Measurements from ENCODE around the gene VAV2.

VAV2 gene

DNA sequence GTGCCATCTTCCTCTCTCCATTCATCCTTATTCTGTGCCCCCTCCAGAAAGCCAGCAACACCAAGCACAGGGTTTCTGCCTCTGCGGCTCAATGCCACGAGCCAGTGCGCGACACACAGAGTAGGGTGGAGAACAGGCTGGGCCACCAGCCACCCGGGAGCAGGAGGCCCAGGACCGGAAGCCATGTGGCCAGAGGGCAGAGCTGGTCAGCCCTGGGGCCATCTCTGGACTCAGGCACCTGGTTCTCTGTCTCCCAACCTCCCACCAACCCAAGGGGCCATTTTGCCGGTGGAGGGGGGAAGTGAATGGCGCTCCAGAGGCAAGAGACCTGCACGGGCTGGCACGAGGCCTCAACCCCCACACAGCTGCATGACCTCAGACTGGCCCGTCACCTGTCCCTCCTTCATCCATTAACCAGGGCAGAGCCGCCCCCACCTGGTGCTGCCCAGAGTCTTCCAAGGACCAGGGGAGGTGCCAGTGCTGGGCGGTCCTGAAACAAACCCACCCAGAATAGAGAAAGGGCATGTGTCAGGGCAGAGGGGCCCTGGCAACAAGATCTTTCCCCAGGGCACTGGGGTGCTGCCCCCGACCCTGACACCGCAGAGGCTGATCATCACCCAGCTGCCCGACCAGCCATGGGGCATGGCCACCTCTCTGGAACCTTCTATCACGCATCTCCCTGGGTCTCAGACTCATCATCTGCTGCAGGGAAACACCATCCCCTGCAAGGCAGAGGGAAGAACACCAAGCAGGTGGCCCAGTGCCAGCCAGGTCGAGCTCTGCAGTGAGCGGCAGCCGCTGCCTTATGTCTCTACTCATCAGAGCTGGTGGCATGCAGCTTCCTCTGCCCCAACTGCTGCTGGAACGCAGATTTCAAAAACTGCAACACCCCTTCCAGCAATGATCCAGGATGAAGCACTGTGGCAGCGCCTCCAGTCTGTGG, 11.9 kb downstream of the VAV2 start:
- DNase-seq = no peak

DNA sequence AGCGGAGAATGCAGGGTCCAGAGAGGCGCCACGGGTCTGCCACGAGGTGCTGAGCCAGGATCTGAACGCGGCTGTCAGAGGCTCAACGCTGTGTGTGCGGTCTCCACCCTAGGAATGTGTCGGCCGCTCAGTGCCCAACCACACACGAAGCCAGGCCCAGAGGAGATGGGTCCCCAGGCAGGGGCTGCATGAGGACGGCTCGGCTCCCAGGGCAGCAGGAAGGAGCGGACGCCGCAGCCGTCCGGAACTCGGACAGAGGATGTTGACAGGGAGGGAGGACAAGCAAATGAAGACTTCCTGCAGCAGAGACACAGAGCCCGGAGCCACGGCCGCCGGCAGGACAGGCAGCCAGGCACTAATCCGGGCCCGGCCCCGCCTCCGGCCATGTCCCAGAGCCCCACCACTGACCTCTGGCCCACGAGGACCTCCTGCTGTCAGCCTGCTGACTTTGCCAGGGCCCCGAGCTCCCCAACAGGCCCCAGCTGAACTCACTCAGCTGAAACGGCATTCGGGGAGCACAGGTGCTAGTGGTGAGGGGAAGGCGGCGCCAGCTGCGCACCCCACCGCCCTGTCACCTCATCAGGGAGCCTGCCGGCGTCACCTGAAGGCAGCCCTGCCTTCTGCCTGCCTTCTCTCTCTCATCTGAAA, 12.7 kb downstream of the VAV2 start:
- no peak for DNase-seq

DNA sequence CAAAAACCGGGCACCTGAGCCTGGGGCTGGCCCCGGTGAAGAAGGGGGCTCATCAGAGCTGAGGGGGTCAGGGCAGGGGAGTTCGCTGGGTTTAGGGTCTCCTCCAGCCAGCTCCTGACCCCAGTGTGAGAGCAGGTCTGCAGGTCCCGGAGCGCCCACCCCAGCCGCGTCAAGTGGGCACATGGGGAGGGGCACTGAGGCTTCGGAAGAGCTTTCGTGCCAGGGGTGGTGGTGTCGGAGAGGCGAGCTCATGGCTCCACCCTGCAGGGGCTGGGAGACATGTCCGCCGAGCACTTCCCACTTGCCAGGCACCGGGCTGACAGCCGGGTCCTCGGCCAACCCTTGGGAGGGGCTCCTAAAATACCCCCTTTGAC, 13.2 kb downstream of the VAV2 start:
- no peak for DNase-seq

DNA sequence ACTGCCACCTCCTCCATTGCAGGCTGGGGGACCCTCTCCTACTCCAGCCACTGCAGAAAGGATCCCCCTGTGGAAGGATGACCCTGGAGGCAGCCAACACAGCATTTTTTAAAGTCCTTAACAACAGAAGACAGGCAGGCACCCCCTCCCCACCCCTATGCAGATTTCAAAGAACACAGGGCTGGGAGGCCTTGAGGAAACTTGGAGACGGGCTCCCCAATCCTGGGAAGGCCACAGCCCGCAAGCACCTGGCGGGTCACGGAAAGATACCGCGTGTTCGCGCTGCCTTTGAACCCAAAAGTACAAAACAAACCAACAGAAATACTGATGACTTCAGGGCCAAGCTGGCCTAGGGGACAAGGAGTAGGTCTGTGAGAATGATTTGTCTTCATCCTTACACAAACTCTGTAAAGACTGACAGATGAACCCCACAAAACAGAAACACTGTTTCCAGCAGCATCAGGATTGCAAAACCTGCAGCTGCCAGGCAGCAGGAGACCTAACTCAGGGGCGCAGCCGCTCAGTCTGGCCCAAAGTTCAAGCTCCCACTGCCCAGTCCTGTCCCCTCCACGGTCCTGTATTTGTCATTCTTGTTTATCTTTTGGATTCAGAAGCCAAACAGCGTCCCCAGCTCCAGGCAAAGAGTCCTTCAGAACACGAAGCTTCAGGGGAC, 13.8 kb downstream of the VAV2 start:
- no peak for DNase-seq

DNA sequence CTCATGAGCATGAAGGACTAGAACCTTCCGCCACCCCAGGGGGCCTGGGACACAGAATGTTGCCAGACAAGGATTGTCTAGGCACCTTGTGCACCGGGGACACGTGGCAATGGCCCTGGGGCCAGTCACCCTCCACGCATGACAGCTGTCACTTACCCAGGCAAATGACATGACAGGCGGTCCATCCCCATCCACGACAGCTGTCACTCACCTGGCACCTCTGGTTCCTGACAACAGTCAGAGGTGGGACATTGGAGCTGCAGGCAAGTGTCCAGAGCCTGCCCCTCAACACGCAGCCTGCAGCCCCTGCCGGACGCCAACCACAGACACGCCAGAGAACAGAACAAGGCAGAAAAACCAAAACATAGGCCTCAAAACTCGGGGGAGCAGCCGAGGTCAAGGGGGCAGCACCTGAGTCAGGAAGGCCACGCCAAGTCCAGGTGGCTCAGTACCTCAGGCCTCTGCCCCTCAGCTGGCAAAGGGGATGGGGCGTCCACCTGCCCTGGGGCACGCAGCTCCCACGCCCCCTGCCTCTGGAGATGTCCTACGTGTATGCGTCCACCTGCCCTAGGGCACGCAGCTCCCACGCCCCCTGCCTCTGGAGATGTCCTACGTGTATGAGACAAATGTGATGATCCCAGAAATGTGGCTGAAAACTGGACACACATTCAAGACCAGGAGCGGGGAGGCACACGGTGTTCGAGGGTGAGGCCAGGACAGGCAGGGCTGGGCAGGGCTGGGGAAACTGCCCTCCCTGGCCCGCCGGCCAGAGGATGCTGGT, 14.5 kb downstream of the VAV2 start:
- DNase-seq = no peak

DNA sequence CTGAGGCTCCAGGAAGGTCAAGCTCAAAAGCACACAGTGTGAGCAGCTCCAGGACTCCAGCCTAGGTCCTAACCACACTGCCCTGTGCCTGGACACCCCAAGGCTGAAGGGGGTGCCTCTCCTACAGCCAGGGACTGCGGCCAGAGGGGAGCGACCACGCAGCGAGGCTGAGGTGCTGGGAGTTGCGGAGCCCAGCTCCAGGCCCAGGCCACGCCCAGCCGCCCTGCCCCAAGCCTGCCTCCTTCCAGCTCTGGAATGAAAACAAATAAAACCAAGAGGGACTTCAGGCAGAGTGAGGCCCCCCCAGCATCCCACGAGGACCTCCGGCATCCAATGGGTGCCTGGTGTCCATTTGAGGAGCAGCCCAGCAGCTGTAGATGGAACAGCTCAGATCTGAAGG, 15.2 kb downstream of the VAV2 start:
- no peak for DNase-seq

DNA sequence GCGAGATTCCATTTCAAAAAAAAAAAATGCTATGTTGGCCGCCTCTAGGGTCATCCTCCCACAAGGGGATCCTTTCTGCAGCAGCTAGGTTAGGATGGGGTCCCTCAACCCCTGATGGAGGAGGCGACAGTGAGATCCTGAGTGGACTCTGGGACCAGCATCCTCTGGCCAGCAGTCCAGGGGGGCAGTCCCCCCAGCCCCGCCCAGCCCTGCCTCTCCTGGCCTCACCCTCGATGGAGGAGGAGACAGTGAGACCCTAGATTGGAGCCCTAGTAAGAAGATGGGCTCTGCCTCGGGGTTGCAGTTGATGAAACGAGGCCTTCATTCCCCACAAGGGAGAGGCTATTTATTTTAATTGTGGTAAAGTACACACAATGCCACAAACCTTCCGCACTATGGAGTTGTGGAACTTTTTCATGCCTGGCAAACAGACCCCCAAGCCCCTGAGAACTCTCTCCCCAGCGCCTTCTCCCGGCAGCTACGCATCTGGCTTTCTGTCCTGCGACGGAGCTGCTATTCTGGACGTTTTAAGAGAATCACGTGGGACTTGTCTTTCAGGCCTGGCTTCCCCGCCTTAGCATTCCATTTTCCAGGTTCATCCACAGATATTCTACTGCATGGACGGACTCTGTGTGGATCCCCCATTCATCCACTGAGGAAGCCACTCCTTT, 15.8 kb downstream of the VAV2 start:
- DNase-seq = no peak

DNA sequence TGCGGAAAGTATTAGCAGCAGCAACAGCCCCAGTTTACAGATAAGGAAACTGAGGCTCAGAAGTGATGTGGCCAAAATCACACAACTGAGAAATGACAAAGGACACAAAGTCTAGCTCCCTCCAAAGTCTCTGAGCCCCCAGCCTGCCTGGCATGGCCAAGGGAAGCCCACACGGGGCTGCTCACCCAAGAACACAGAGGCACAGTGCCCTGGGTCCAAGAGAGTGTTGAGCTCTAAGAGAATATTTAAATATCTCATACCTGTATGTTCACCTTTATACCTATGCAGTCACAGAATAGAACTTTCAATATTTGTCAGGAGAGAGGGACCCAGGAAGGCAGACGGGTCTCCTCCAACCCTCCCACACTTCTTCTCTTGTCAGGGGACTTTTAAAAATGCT, 16.6 kb downstream of the VAV2 start:
- DNase-seq = no peak

DNA sequence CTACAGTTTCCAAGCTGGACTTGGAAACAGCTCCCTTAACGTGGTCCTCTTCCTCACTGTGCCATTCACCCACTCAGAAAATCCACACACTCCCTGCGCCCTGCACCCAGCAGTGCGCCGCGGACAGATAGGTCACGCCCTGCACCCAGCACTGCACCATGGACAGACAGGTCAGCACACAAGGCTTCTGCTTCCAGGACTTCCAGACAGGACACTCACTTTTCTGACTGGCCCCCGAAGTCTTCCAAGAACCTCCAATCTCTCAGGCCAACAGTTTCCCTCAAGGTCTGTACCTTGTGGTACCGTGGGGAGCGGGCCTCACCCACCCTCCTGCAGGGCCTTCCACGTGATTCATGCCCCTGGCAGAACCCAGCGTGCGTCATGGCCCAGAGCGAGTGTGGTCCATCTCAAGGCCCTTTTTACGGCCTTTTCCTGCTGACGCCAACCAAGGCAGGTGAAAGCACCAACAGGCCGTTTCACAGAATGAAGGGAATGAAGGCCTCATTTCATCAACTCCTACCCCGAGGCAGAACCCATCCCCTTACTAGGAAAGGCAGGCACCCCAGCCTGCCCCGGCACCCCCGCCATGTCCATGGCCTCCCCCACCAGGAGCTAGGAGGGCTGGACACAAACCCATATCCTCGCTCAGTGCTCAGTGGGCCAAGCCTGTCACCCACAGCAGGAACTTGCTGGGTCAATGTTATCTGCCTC, 17.3 kb downstream of the VAV2 start:
- no peak for DNase-seq

DNA sequence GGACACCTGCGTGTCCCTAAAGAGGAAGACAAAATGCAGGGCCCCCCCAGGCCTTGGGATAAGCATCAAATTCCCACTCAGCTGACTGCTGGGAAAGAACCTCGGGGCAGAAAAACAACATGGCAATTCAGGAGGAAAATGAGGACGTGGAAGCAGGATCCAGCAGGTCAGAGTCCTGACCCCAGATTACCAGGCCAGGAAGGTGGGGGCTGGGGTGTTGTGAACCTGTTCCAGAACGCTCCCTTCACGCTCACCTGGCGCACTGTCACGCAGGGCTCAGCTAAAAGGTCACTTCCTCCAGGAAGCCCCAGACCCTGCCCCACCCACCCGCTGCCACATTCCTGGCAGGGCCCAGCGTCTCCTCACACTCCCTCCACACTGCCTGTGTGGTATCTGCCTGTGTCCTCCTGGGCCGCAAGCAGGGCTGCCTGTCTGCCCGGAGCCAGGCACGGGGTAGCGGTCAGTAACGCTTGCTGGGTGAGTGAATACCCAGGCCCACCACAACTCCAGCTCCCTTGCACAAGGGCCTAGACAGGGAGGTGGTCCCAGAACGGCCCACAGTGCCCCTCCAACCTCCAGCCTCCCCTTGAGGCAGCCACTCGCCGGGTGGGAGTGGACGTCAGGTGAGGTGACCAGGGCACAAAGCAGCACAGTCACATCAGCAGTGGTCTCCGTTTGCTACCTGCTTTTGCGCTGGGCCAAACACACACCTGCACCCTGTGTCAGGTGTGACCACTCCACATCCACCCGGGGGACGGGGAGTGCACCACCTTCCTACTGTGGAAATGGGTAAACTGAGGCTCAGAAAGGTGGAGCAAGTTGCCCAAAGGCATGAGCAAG, 18.1 kb downstream of the VAV2 start:
- no peak for DNase-seq

DNA sequence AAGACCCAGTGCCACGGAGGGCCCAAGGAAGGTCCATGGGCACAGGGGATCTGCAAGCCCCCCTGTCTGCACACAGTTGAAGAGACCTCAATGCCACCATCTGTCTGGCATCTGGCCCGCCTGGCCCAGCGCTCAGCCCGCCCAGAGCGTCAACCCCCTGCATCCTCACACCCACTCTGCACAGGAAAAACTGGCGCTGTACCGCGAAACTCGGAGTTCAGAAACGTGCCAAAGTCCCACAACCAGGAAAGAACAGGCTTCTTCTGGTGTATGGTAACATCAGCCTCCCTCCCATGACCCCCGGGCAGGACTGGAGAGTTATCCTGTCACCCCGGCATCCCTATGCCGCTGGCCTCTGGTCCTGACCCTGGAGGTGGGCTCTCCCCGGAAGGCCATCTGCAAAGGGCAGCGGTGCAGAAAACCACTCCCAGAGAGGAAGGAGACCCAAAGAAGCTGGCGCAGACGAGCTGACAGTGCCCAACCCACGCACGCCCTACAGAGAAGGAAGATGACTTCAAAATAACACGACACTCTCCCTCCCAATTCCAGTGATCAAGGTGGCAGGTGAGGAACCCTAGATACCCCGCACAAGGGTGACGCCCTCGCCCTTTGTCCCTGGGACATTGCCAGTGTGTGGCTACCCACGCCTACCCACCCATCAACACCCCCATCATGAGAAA, 18.9 kb downstream of the VAV2 start:
- DNase-seq = no peak

DNA sequence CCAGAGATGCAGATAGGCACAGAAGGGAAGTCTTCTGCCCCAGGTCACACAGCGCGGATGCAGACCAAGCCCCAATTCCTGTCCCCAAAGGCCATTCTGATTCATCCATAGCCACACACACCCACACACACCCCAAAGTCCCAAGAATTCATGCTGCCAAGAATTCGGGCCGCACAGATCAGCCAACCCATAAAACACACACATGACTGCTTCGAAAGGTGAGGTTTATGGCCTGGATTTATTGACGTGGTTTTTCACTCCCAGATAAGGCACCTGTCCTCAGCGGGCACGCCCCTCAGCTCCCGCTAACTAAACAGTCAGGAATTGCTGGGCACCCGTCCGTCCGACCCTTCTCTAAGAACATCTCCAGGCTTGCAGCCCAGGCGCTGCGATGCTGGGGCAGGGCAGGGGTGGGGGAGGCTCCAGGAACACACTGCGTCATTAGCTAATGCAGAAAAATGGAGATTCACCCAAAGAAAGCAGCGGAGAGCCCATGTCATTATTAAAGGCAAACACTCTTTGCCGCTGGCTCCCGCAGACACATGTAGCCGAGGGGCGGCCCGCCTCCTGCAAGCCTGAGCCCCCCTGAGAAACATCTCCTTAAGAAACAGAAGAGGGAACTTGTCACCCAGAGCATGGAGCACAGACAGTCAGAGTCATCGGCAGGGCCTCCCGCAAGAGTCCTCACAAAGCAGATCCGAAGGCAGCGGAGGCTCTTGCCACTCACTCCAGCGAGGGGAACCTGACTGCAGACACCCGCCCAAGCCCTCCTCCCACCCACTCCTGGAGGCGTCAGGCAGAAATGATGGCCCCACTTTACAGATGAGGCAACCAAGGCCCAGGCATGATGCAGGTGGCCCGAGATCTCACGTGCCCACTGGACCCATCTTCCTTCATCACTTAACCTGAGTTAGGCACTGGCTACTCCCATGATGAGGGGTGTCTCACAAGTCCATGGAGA, 19.9 kb downstream of the VAV2 start:
- no peak for DNase-seq

DNA sequence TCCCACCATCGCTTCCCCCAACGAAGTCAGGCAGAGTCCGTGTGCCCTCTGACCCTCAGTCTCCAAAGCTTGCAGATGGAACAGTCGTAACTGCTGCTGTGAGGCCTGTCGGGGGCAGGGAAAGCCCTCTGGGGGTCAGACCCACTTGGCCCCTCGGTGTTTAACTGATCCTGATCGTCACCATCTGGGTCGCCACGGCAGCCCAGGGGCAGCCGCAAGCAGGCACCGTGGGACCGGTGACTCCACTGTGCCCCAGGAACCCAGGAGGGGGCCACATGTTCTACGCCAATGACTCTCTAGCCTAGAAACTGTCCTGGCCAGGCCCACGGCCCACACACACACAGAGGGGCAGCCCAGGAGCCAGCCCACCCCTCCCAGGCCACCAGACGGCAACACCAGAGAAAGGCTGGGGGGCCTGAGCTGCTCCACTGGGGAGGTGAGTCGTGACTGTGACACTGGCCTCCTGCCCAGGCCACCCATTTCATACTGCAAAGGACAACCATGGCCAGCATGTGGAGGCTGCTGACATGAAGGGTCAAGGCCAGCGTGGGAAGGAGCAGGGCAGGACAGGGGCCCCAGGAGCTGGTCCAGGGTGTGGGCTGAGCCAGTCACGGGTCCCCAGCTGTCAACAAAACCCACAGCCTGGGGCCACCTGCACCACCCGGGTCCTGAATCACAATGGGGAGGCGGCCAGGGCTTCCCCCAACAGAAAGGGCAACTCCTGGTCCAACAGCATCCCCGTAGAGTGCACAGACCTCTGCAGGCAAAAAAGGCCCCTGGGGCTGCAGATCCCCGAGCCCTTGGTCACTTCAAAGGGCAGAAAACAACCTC, 20.8 kb downstream of the VAV2 start:
- DNase-seq = no peak

DNA sequence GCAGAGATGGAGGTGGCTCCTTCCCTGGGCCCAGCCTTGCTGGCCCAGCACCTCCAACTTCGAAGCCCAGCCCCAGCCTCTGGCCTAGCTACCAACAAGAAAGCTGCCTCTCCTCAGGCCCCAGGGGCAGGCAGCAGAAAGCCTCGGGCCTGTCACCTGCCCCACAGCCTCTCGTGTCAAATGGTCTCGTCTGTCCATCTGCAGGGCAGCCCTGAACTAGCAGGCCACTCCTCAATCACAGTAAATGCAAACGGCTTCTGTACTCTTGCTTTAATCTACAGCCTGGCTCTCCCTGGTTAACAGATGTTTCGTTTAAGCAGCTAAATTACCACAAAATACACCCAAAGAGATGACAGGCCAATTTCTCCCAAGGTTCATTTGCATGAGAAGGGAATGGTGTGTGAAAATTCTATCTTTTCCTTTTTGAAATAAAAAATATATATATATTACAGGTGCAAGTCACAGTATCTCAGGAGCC, 21.5 kb downstream of the VAV2 start:
- no peak for DNase-seq

DNA sequence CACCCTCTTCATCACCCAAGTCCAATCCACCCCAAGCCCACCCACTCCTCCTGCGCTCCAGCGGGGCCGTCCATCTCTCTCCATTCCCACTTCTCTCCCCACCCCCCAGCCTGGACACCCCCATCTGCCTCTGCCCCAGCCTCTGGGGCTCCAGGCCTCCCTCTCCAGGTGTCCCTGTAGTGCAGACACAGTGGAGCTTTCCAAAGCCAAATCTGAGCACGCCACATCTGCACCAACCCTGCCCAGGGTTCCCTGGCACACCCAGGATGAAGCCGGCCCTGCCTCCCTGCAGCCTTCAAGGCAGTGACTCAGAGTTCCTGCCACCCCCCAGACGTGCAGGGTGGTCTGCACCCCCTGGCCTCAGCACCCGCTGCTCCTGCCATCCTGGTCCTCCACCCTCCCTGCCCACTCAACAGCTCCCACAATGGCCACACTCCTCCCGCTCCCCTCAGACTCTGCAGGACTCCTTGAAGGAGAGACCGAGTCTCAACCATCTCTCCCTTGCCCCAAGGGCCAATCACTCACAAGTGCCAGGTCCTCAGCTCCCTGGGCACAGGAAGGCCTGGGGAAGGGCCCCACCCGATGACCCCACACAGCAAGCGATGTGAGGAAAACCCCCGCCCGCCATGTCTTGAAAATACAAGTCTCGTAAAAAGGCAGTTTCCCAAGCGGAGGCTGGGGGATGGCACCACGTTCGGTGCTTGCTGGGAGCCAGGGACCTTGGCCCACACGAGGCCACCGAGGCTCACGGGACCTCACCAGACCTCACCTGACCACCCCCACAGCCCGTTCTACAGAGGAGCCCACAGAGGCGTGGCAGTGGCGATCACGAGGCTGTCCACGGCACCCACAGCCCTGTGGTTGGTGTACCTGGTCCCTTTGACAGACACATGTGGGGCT, 22.2 kb downstream of the VAV2 start:
- DNase-seq = no peak

DNA sequence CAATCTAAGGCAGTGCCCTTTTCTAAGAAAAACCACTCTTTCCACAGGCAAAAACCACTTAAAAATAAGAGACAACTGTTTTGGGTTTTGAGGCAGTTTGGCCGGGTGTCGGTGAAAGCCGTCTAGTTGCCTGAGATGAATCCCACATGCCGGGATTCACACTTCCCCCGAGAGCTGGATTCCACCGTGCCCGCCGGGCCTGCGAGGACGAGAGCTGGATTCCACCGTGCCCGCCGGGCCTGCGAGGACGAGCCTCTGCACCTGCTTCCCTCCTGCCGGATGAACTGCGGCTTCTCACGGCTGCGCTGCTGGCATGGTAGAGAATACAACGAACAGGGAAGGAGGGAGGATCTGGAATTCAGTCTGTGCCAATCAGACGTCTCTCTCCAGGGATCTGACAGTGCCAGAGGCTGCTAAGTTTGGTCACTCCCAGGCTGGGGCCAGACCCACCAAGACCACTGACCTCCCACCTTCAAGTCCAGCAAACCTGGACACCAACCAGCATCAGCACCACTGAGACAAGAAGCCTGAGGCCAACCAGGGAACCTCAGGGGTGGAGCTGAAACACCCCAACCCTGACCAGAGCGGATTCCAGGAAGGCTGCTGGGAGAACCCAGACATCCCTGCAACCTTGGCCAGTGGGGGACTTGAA, 23.0 kb downstream of the VAV2 start:
- no peak for DNase-seq
